ENCODE results near the gene TNFRSF1A. TPM values are rescaled to one million over a fixed set of nuclear protein-coding genes. Genes with fewer than 3 reads are reported as not detected.

Gene TNFRSF1A
- polyA plus RNA-seq (2011; rRNA removed) (170 and 217 TPM in 2 replicates), polyA minus RNA-seq (2011; rRNA and poly(A)+ RNA removed) (134 and 147 TPM in 2 replicates)

DNA sequence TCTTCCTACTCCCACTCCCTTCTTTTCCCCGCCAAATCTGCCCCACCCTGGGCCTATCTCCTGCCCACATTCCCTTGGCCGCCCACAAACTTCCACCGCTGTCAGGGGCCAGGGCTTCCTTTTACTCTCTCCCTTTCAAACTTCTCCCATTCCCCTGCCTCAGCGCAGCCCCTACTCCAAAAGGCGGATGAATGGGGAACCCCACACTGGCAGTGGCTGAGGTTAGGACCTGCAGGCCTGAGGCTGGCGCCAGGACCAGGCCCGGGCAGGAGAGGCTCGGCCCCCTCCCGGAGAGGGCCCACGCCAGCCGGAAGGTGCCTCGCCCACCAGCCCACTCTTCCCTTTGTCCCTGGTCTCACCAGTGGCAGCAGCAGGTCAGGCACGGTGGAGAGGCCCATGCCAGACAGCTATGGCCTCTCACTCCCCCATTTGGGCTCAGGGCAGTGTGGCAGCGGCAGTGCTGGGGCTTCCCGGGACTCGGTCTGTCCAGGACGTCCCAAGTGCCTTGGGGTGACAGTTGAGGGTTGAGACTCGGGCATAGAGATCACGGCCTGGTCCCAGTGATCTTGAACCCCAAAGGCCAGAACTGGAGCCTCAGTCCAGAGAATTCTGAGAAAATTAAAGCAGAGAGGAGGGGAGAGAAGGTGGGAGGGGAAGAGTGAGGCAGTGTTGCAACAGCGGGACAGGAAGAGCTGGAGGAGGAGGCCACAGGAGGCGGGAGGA, at the start of gene TNFRSF1A:
TNFRSF1A (minus strand) TSS at position 660 of the 723 bp plus-strand sequence; CDS start at position 398, 262 bp downstream.
- DNase-seq (ENCODE audit: low read depth): no peak
- Histone ChIP-seq H3K4me3 (ENCODE audit: low read depth, low read length) (peak within 1 kb of the TSS; percentile 90), H3K27me3 (ENCODE audit: control insufficient read depth, insufficient read depth, low read length) (no peaks in the 10 kb centered on the region), H3K36me3 (ENCODE audit: control insufficient read depth, insufficient read depth, low read length) (no peaks in the 10 kb centered on the region)
- no peak for TF ChIP-seq CTCF (IDR thresholded peaks at IDR 0.05; ENCODE audit: insufficient read depth, low read depth, low read length)
- CTCF ChIA-PET: interaction anchor here (0.5 kb wide), 1 partner anchor 382 kb away, joined by 3 read pairs; the partner anchor contains the start of gene COPS7A
- POLR2A ChIA-PET: interaction anchor here (0.6 to 0.7 kb wide), 3 partner anchors 19 to 192 kb away, joined by 3 to 6 read pairs (median 5); partner anchors contain the start of gene GAPDH

DNA sequence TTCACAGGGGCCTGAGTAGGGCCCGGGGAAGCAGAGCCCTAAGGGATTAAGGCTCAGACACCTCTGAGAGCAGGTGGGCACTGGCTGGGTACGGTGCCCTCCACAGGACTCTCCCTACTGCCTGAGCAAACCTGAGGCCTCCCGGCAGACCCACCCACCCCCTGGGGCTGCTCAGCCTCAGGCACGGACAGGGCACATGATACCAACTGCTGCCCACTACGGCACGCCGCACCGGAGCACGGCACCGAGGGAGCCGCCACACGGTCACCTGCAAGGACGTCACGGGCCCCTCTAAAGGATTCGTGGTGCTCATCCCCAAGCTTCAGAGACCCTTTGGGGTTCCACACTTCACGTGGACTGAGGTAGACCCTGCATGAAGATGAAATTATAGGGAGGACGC, 49.1 kb upstream of the TNFRSF1A start:
- H3K36me3 ChIP-seq (ENCODE audit: control insufficient read depth, insufficient read depth, low read length): peaks cover 30% of the 10 kb centered on the region
- CTCF ChIA-PET: no interaction called here

DNA sequence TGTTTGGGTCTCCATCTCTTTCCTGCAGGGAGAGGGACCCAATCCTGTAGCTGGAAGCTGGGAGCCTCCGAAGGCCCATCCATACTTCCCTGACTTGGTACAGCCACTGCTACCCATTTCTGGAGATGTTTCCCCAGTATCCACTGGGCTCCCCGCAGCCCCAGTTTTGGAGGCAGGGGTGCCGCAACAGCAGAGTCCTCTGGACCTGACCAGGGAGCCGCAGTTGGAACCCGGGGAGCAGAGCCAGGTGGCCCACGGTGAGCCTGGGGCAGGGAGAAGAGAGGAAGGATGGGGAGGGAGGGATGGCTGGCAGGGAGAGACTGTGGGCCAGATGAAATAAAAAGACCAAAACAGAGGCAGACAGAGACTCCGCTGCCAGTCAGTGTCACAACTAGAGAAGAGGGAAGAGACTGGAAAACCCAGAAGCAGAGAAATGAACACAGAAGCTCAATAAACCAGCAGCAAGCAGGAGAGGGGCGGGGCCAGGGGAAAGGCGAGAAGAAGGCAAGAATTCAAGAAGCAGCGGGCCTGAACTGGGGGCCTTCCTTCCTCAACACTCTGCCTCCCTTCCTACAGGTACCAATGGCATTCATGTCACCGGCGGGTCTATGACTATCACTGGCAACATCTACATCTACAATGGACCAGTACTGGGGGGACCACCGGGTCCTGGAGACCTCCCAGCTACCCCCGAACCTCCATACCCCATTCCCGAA, 48.4 kb upstream of the TNFRSF1A start:
- no peaks in the 10 kb centered on the region for H3K27me3 ChIP-seq (ENCODE audit: control insufficient read depth, insufficient read depth, low read length)
- DNase-seq (ENCODE audit: low read depth): no peak
- POLR2A ChIA-PET: no interaction called here
- CTCF ChIA-PET: no interaction called here
- TF ChIP-seq CTCF (IDR thresholded peaks at IDR 0.05; ENCODE audit: insufficient read depth, low read depth, low read length): no peak
- no peak overlapping the region for H3K4me3 ChIP-seq (ENCODE audit: low read depth, low read length)
- H3K36me3 ChIP-seq (ENCODE audit: control insufficient read depth, insufficient read depth, low read length): peaks cover 33% of the 10 kb centered on the region

More for the DNA sequence above, 49.1 kb upstream of the TNFRSF1A start:
- Histone ChIP-seq H3K27me3 (ENCODE audit: control insufficient read depth, insufficient read depth, low read length) (no peaks in the 10 kb centered on the region), H3K4me3 (ENCODE audit: low read depth, low read length) (no peak overlapping the region)
- TF ChIP-seq CTCF (IDR thresholded peaks at IDR 0.05; ENCODE audit: insufficient read depth, low read depth, low read length): no peak
- POLR2A ChIA-PET: no interaction called here
- DNase-seq (ENCODE audit: low read depth): no peak

GRCh38 chr12:6387541-6387940, 45.7 kb upstream of the TNFRSF1A start:
- Histone ChIP-seq H3K27me3 (ENCODE audit: control insufficient read depth, insufficient read depth, low read length) (no peaks in the 10 kb centered on the region), H3K36me3 (ENCODE audit: control insufficient read depth, insufficient read depth, low read length) (peaks cover 31% of the 10 kb centered on the region), H3K4me3 (ENCODE audit: low read depth, low read length) (no peak overlapping the region)
- TF ChIP-seq CTCF (IDR thresholded peaks at IDR 0.05; ENCODE audit: insufficient read depth, low read depth, low read length): no peak
- ChIA-PET CTCF (interaction anchor here (1.1 kb wide), 1 partner anchor 192 kb away, joined by 3 read pairs; no protein-coding TSS in a partner anchor), POLR2A (no interaction called here)
- no peak for DNase-seq (ENCODE audit: low read depth)

DNA sequence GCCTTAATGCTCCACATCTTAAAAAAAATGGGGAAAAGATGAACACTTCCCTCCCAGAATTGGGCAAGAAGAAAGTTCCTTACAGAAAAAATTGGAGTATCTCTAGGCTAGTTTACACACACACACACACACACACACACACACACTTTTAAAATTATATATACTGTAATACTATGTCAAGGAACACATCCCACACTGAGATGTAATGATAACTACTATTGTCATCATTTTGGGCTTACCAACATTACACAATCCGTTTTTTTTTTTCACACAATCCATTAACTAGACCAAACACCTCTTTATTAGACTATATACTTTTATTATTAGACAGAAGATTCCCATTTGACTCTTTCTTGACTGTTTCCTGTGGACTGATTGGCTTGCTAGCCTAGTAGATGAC, 44.6 kb upstream of the TNFRSF1A start:
- no peak for DNase-seq (ENCODE audit: low read depth)
- CTCF ChIA-PET: no interaction called here

More for the DNA sequence above, 44.6 kb upstream of the TNFRSF1A start:
- H3K4me3 ChIP-seq (ENCODE audit: low read depth, low read length): no peak overlapping the region
- peaks cover 30% of the 10 kb centered on the region for H3K36me3 ChIP-seq (ENCODE audit: control insufficient read depth, insufficient read depth, low read length)
- no peaks in the 10 kb centered on the region for H3K27me3 ChIP-seq (ENCODE audit: control insufficient read depth, insufficient read depth, low read length)
- POLR2A ChIA-PET: no interaction called here
- TF ChIP-seq CTCF (IDR thresholded peaks at IDR 0.05; ENCODE audit: insufficient read depth, low read depth, low read length): no peak

Measured in BJ (cell line).